IPS-NIHi7 (cell line): ENCODE results near the gene DNAH17.

Experiments used
- DNase-seq: peaks from one replicate; pipeline ENCODE4 v3.0.0; 2012; ENCODE audit warnings: mixed read lengths; ENCODE audit errors: extremely low spot score

DNAH17 gene

GRCh38 chr17:78458091-78458490 lies 119.1 kb downstream of the DNAH17 start:
- no peak for DNase-seq

- no peak for DNase-seq
Measured at GRCh38 chr17:78454346-78454745, 122.8 kb downstream of the DNAH17 start.

- no peak for DNase-seq
Measured at GRCh38 chr17:78451753-78452152, 125.4 kb downstream of the DNAH17 start.

- no peak for DNase-seq
Measured at GRCh38 chr17:78450696-78451345, 126.4 kb downstream of the DNAH17 start.

- DNase-seq: no peak
Measured at GRCh38 chr17:78449983-78450595, 127.1 kb downstream of the DNAH17 start.

GRCh38 chr17:78448356-78448993 lies 128.7 kb downstream of the DNAH17 start:
- DNase-seq: no peak

GRCh38 chr17:78446833-78447232 lies 130.4 kb downstream of the DNAH17 start:
- DNase-seq: no peak

GRCh38 chr17:78444392-78444791 lies 132.8 kb downstream of the DNAH17 start:
- no peak for DNase-seq

GRCh38 chr17:78442648-78443218 lies 134.5 kb downstream of the DNAH17 start:
- no peak for DNase-seq

GRCh38 chr17:78441271-78441971 lies 135.8 kb downstream of the DNAH17 start:
- DNase-seq: no peak

GRCh38 chr17:78438694-78439325 lies 138.4 kb downstream of the DNAH17 start:
- no peak for DNase-seq

- no peak for DNase-seq
Measured at GRCh38 chr17:78438271-78438691, 138.9 kb downstream of the DNAH17 start.

GRCh38 chr17:78437508-78438169 lies 139.6 kb downstream of the DNAH17 start:
- no peak for DNase-seq

- DNase-seq: no peak
Measured at GRCh38 chr17:78435330-78436005, 141.7 kb downstream of the DNAH17 start.

- DNase-seq: no peak
Measured at GRCh38 chr17:78434455-78435329, 142.5 kb downstream of the DNAH17 start.

- DNase-seq: no peak
Measured at GRCh38 chr17:78433780-78434335, 143.3 kb downstream of the DNAH17 start.

GRCh38 chr17:78433013-78433727 lies 144.0 kb downstream of the DNAH17 start:
- DNase-seq: no peak

- DNase-seq: no peak
Measured at GRCh38 chr17:78432226-78433012, 144.8 kb downstream of the DNAH17 start.
